ENCODE results near the gene FAM227B. TPM values are rescaled to one million over a fixed set of nuclear protein-coding genes. Genes with fewer than 3 reads are reported as not detected.

Gene FAM227B
- total RNA-seq, 4 donors from 2014 or later: 3.3 to 9.2 (median 6.6) TPM

GRCh38 chr15:49297584-49297983 lies 323.0 kb downstream of the FAM227B start:
- DNase-seq: no peak
- 80 to 100% methylated on average over 1 of the region's 1 CpG for WGBS, 2 donors (ENCODE audit: low coverage in 1 of 2)
- H3K4me1 ChIP-seq: no peaks in the 10 kb centered on the region
- no peaks in the 10 kb centered on the region for H3K9me3 ChIP-seq
- no peak overlapping the region for H3K4me3 ChIP-seq
- no peak for TF ChIP-seq EP300 (IDR thresholded peaks at IDR 0.05; ENCODE audit: low read depth)
- TF ChIP-seq POLR2A (IDR thresholded peaks at IDR 0.05): no peak
- no peak for TF ChIP-seq POLR2AphosphoS5 (IDR thresholded peaks at IDR 0.05)
- TF ChIP-seq CTCF (IDR thresholded peaks at IDR 0.05): no peak
- intact Hi-C loops (cut with DNase I; ENCODE audit: low total_unique reads) (no loop called here), in situ Hi-C loops (cut with MboI; ENCODE audit: low pct_ligation_motif_present in 1 of 4, low pct_unique_long_range_greater_than_20kb in 1 of 4, low sequenced_read_pairs in 3 of 4) (no loop called here)
- H3K27ac ChIP-seq: no peak overlapping the region
- no peaks in the 10 kb centered on the region for H3K27me3 ChIP-seq
- peaks cover 0 to 8% (median under 1%) of the 10 kb centered on the region in 4 donors for H3K36me3 ChIP-seq

DNA sequence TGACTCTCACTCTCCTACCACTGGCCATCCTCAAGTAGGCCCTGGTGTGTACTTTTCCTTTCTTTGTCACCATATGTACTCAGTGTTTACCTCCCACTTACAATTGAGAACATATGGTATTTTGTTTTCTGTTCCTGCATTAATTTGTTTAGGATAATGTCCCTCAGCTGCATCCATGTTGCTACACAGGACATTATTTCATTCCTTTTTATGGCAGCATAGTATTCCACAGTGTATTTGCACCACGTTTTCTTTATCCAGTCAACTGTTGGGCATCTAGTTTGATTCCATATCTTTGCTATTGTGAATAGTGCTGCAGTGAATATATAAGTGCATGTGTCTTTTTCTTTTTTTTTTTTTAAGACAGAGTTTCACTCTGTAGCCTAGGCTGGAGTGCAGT lies 324.4 kb downstream of the FAM227B start:
- in situ Hi-C loops (cut with MboI; ENCODE audit: low pct_ligation_motif_present in 1 of 4, low pct_unique_long_range_greater_than_20kb in 1 of 4, low sequenced_read_pairs in 3 of 4): no loop called here
- no peak for TF ChIP-seq POLR2A (IDR thresholded peaks at IDR 0.05)
- no peak for TF ChIP-seq CTCF (IDR thresholded peaks at IDR 0.05)
- TF ChIP-seq POLR2AphosphoS5 (IDR thresholded peaks at IDR 0.05): no peak
- TF ChIP-seq EP300 (IDR thresholded peaks at IDR 0.05; ENCODE audit: low read depth): no peak
- no peak overlapping the region for H3K27ac ChIP-seq
- H3K4me3 ChIP-seq: no peak overlapping the region
- WGBS, 2 donors (ENCODE audit: low coverage in 1 of 2): 97 to 100% methylated on average over 1 of the region's 1 CpG
- intact Hi-C loops (cut with DNase I; ENCODE audit: low total_unique reads): no loop called here
- DNase-seq: no peak
- no peaks in the 10 kb centered on the region for H3K4me1 ChIP-seq
- H3K27me3 ChIP-seq: no peaks in the 10 kb centered on the region
- no peaks in the 10 kb centered on the region for H3K9me3 ChIP-seq
- peaks cover 0 to 14% (median 3%) of the 10 kb centered on the region in 4 donors for H3K36me3 ChIP-seq

- in situ Hi-C loops (cut with MboI; ENCODE audit: low pct_ligation_motif_present in 1 of 4, low pct_unique_long_range_greater_than_20kb in 1 of 4, low sequenced_read_pairs in 3 of 4) (no loop called here), intact Hi-C loops (cut with DNase I; ENCODE audit: low total_unique reads) (no loop called here)
- no peak overlapping the region for H3K4me3 ChIP-seq
Observed at GRCh38 chr15:49293941-49294340, 326.7 kb downstream of the FAM227B start.

GRCh38 chr15:49290191-49290590 lies 330.4 kb downstream of the FAM227B start:
- H3K4me3 ChIP-seq: no peak overlapping the region
- H3K36me3 ChIP-seq: peaks cover 0 to 15% (median 8%) of the 10 kb centered on the region in 4 donors
- WGBS, 2 donors (ENCODE audit: low coverage in 1 of 2): 29% methylated on average over 1 of the region's 1 CpG; no CpG with 5 or more reads in 1 of the 2 donors
- no peaks in the 10 kb centered on the region for H3K4me1 ChIP-seq
- no peaks in the 10 kb centered on the region for H3K27me3 ChIP-seq
- no peak overlapping the region for H3K27ac ChIP-seq
- intact Hi-C loops (cut with DNase I; ENCODE audit: low total_unique reads): no loop called here
- TF ChIP-seq POLR2AphosphoS5 (IDR thresholded peaks at IDR 0.05): no peak
- no peak for TF ChIP-seq POLR2A (IDR thresholded peaks at IDR 0.05)
- TF ChIP-seq EP300 (IDR thresholded peaks at IDR 0.05; ENCODE audit: low read depth): no peak
- no peak for TF ChIP-seq CTCF (IDR thresholded peaks at IDR 0.05)
- in situ Hi-C loops (cut with MboI; ENCODE audit: low pct_ligation_motif_present in 1 of 4, low pct_unique_long_range_greater_than_20kb in 1 of 4, low sequenced_read_pairs in 3 of 4): no loop called here
- no peak for DNase-seq
- H3K9me3 ChIP-seq: no peaks in the 10 kb centered on the region

More at GRCh38 chr15:49293941-49294340, 326.7 kb downstream of the FAM227B start:
- DNase-seq: no peak
- TF ChIP-seq POLR2A (IDR thresholded peaks at IDR 0.05) (no peak), POLR2AphosphoS5 (IDR thresholded peaks at IDR 0.05) (no peak), CTCF (IDR thresholded peaks at IDR 0.05) (no peak), EP300 (IDR thresholded peaks at IDR 0.05; ENCODE audit: low read depth) (no peak)
- no peak overlapping the region for H3K27ac ChIP-seq
- no peaks in the 10 kb centered on the region for H3K4me1 ChIP-seq
- H3K27me3 ChIP-seq: no peaks in the 10 kb centered on the region
- H3K9me3 ChIP-seq: no peaks in the 10 kb centered on the region
- peaks cover 0 to 14% (median 4%) of the 10 kb centered on the region in 4 donors for H3K36me3 ChIP-seq
